ENCODE measurements around the gene UQCR11.

DNA sequence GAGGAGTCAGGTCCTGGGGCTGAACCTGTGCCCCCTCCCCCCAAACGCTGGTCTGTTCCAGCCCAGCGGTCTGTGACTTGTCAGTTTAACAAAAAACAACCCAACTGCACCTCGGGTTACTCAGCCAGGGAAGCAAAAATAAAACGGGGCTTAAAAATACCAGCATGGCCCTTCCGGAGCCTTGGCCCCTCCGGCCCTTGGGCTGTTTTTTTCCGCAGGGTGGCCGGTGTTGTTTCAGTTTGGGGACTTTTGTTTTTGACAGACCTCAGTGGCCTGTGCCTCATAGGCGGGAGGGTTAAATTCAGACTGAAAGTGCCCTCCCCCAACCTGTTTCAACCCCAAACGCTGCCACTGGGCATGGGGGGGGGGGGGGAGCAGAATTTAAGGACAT, 43.2 kb upstream of the UQCR11 start:
- TF ChIP-seq, protein P1, sequence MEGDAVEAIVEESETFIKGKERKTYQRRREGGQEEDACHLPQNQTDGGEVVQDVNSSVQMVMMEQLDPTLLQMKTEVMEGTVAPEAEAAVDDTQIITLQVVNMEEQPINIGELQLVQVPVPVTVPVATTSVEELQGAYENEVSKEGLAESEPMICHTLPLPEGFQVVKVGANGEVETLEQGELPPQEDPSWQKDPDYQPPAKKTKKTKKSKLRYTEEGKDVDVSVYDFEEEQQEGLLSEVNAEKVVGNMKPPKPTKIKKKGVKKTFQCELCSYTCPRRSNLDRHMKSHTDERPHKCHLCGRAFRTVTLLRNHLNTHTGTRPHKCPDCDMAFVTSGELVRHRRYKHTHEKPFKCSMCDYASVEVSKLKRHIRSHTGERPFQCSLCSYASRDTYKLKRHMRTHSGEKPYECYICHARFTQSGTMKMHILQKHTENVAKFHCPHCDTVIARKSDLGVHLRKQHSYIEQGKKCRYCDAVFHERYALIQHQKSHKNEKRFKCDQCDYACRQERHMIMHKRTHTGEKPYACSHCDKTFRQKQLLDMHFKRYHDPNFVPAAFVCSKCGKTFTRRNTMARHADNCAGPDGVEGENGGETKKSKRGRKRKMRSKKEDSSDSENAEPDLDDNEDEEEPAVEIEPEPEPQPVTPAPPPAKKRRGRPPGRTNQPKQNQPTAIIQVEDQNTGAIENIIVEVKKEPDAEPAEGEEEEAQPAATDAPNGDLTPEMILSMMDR (conservative IDR thresholded peaks at IDR 0.05; ENCODE audit: low read length), result no peak
- no peak for TF ChIP-seq EZH2phosphoT487 (IDR thresholded peaks at IDR 0.05; ENCODE audit: borderline replicate concordance, low read depth, low read length)
